Skeletal muscle tissue (tissue), 4 donors: Measurements from ENCODE around the gene STK11. TPM values are rescaled to one million over a fixed set of nuclear protein-coding genes. Genes with fewer than 3 reads are reported as not detected.

ENCODE experiments used
- H3K27ac ChIP-seq: one replicate; pipeline ENCODE4 v1.7.0; 2013; ENCODE audit warnings: mild to moderate bottlenecking, low read depth, low read length, inconsistent platforms
- H3K27me3 ChIP-seq, 3 donors: one replicate each; pipeline ENCODE4 v1.7.0; 2013; ENCODE audit warnings: low read length in 3 of 3; ENCODE audit not compliant: control insufficient read depth in 3 of 3, insufficient read depth in 3 of 3
- H3K36me3 ChIP-seq, 3 donors: one replicate each; pipeline ENCODE4 v1.7.0; 2013; ENCODE audit warnings: low read length in 3 of 3; ENCODE audit not compliant: control insufficient read depth in 3 of 3, insufficient read depth in 3 of 3
- H3K4me1 ChIP-seq, 3 donors: one replicate each; pipeline ENCODE4 v1.7.0; 2013; ENCODE audit warnings: low read length in 3 of 3, mild to moderate bottlenecking in 3 of 3; ENCODE audit not compliant: control insufficient read depth in 3 of 3, insufficient read depth in 3 of 3
- H3K4me3 ChIP-seq, 3 donors: one replicate each; pipeline ENCODE4 v1.7.0; 2013; ENCODE audit warnings: low read length in 3 of 3
- H3K9ac ChIP-seq, 3 donors: one replicate each; pipeline ENCODE4 v1.7.0; 2013; ENCODE audit warnings: low read length in 3 of 3, mild to moderate bottlenecking in 3 of 3, moderate library complexity in 2 of 3, low read depth in 1 of 3
- H3K9me3 ChIP-seq, 3 donors: one replicate each; pipeline ENCODE4 v1.7.0; 2013; ENCODE audit warnings: low read length in 3 of 3; ENCODE audit not compliant: control insufficient read depth in 3 of 3
- total RNA-seq: library from RNA; depleted of rRNA; stranded (reverse); fragments of >200 nt; gene quantifications from one replicate; pipeline ENCODE4 v1.2.3, GENCODE V29; 2014
- donor health status: Osteomylitis.

STK11 gene
- total RNA-seq, 1 donor from 2014 or later: 51.7 TPM

DNA sequence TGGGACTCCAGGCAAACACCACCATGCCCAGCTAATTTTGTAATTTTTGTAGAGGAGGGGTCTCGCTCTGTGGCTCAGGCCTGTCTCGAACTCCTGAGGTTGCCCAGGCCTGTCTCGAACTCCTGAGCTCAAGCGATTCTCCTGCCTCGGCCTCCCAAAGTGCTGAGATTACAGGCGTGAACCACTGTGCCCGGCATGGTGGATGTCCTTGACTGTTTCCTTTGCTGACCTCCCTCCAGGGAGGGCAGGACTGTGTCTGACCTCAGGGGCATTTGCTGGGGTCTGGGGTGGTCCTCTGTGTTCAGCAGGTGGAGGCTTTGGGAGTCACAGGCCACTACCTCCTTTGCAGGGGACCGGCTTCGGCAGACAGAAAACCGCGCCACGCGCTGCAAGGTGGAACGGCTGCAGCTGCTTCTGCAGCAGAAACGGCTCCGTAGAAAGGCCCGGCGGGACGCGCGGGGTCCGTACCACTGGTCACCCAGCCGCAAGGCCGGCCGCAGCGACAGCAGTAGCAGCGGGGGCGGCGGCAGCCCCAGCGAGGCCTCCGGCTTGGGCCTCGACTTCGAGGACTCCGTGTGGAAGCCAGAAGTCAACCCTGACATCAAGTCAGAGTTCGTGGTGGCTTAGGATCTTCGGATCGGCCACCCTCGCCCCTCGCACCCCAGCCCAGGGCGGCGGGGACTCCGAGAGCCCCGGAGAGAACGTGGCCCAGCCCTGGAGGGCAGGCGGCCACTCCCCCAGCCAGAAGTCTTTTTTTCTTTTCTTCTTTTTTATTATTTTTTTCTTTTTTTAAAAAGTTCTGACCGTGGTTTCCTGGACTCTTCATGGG lies 51.3 kb downstream of the STK11 start:
- Histone ChIP-seq H3K36me3 (peaks cover 26 to 36% (median 32%) of the 10 kb centered on the region in 3 donors), H3K4me3 (no peak overlapping the region), H3K4me1 (peaks cover 55 to 71% (median 69%) of the 10 kb centered on the region in 3 donors), H3K9ac (peak overlapping the region in 1 of 3 donors; percentile 33), H3K27ac (peak overlapping the region; percentile 36), H3K27me3 (no peaks in the 10 kb centered on the region), H3K9me3 (no peaks in the 10 kb centered on the region)

DNA sequence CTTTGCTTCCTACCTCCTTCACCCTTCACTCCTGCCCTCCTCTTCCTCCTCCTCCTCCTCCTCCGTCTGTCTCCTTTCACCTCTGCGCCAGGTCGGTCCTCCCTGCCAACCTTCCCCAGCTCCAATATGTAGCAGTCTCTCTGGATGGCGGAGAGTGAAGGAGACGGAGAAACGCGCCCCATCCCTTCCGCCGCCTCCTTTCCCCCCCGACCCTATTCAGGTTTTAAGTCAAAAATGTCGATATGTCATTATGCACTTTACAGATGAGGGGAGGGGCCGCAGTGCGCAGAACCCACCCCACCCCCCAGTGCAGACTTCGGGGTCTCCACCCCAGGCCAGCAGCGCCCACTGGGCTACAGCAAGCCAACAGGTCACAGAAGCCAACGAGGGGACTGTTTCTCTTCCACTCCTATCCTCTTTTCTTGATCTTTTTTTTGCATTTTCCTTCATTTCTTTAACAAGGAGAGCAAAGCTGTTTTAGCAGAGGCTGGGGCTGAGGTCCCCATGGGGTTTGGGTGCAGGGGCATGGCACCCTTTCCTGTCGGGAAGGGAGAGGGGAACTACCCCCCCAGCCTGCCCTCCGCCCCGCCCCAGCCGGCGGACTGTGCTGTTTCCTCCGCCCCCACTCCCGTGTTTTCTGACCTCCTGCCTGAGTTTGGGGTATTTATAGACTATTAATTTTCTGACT lies 52.0 kb downstream of the STK11 start:
- Histone ChIP-seq H3K27ac (peak overlapping the region; percentile 89), H3K4me1 (peaks cover 61 to 72% (median 70%) of the 10 kb centered on the region in 3 donors), H3K27me3 (no peaks in the 10 kb centered on the region), H3K9me3 (no peaks in the 10 kb centered on the region), H3K4me3 (no peak overlapping the region), H3K9ac (no peak overlapping the region), H3K36me3 (peaks cover 26 to 34% (median 32%) of the 10 kb centered on the region in 3 donors)

DNA sequence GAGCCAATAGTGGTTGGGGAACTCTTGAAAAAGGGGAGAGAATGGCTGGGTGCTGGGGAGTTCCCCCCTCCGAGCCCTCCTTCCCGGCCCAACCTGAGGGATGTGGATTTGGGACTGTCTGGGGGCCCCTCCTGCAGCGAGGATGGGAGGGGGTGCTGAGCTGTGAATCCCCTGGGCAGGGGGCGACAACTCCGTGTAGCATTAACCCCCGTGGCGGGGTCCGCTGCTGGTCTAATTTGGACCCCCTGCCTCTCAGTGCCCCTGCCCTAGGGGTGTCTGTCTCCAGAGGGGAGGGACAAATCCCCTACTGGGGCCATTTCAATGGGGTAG lies 52.5 kb downstream of the STK11 start:
- peaks cover 26 to 34% (median 32%) of the 10 kb centered on the region in 3 donors for H3K36me3 ChIP-seq
- H3K4me3 ChIP-seq: no peak overlapping the region
- peak overlapping the region; percentile 89 for H3K27ac ChIP-seq
- no peak overlapping the region for H3K9ac ChIP-seq
- H3K4me1 ChIP-seq: peaks cover 63 to 75% (median 71%) of the 10 kb centered on the region in 3 donors
- no peaks in the 10 kb centered on the region for H3K9me3 ChIP-seq
- H3K27me3 ChIP-seq: no peaks in the 10 kb centered on the region

DNA sequence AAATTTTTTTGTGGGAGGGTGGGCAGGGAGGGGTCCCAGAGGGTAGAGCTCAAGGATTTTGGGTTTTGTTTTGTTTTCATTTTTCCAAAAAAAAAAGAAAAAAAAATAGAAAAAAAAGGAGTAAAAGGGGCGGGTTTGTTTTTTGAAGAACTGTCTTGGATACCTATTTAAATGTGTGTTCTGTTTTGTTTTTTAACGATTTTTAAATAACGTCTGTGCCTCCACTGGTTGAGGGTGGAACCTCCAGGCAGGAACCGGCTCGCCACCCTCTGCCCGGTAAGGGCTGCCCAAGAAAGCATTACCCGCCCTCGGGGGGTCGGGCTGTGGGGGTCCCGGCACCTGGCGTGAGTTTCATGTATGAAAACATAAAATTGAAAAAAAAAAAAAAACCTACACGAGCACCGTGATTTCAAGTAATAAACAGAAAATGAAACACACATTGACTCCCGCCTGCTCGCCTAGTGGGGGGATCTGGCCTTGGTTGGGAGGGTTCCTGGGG lies 53.2 kb downstream of the STK11 start:
- Histone ChIP-seq H3K9me3 (no peaks in the 10 kb centered on the region), H3K36me3 (peaks cover 26 to 34% (median 30%) of the 10 kb centered on the region in 3 donors), H3K4me3 (no peak overlapping the region), H3K4me1 (peaks cover 59 to 70% (median 66%) of the 10 kb centered on the region in 3 donors), H3K27me3 (no peaks in the 10 kb centered on the region), H3K9ac (peak overlapping the region in 1 of 3 donors; percentile 58), H3K27ac (peak overlapping the region; percentile 89)

DNA sequence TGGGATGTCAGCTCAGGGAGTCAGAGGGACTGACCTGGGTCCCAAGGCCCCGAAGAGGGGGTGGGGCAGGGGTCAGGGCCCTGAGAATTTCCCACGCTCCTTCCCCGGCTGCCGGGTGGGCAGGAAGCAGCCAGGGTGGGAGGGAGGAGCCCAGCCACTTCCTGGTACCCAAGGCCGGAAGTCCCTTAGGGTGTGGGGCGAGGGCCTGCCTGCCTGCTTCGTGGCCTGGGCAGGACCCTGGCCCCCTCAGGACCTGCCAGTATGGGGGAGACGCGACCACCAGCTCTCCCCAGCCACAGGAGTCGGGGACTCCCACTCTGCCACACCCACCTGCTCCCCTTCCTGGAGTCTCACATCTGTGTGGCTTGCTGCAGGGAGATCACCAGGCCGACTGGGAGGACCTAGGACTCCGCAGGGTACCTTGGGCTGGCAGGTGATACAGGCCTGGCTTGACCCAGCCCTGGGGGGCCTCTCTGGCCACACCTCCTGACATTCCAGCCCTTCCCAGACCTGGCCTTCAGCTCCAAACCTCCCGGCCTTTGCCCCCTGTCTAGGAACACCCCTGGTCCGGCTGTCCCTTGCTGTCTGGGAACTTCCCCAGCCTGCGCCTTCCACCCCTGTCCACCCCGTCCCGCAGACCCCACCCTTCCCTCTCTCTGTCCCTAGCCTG lies 53.8 kb downstream of the STK11 start:
- Histone ChIP-seq H3K4me1 (peaks cover 54 to 65% (median 60%) of the 10 kb centered on the region in 3 donors), H3K9ac (peak overlapping the region; percentile 2 to 58 (median 57)), H3K27me3 (no peaks in the 10 kb centered on the region)

DNA sequence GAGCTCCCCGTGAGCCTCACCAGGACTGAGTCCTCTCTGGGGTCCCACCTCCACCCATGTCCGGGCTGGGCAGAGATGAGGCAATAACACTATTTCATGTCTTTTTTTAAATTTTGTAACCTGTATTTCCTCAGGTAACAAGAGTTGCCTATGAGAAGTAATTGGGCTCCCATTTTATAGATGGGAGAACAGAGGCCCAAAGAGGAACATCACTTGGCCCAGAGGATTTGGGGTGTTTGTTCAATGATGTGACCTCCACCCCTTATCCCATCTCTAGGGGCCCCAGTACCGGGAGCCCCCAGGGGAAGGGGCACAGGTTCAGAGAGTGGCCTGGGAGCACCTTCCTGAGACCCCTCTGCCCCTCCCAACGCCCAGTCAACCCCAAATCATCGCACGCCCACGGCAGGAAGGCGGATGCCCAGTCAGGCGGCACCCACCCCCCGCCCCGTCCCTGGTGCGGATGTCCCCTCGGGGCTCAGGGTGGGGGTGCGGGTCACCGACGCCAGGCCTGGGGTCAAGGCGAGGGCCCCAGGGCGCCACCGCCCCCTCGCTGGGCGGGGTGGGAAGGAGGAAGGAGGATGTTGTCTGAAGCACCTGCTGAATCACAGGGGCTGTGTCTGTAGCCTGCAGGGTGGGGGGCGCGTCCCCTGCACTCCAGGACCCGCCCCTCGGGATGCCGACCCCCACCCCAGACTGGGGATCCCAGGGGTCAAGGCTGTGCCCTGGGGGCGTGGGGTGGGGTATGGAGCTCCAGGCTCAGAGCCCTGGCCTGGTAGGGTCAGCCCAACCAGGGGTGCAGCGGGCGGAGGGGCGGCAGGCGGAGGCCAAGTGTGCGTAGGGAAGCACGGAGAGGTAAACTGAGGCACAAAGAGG lies 54.5 kb downstream of the STK11 start:
- Histone ChIP-seq H3K27me3 (no peaks in the 10 kb centered on the region), H3K27ac (peak overlapping the region; percentile 89), H3K9me3 (no peaks in the 10 kb centered on the region), H3K4me3 (peak overlapping the region; percentile 7 to 51 (median 49)), H3K9ac (peak overlapping the region in 2 of 3 donors; percentile 57 to 58), H3K4me1 (peaks cover 47 to 65% (median 55%) of the 10 kb centered on the region in 3 donors), H3K36me3 (peaks cover 18 to 23% (median 18%) of the 10 kb centered on the region in 3 donors)

More for the DNA sequence above, 53.8 kb downstream of the STK11 start:
- H3K36me3 ChIP-seq: peaks cover 26 to 31% (median 26%) of the 10 kb centered on the region in 3 donors
- H3K4me3 ChIP-seq: peak overlapping the region; percentile 7 to 43 (median 41)
- H3K9me3 ChIP-seq: no peaks in the 10 kb centered on the region
- H3K27ac ChIP-seq: peak overlapping the region; percentile 89

DNA sequence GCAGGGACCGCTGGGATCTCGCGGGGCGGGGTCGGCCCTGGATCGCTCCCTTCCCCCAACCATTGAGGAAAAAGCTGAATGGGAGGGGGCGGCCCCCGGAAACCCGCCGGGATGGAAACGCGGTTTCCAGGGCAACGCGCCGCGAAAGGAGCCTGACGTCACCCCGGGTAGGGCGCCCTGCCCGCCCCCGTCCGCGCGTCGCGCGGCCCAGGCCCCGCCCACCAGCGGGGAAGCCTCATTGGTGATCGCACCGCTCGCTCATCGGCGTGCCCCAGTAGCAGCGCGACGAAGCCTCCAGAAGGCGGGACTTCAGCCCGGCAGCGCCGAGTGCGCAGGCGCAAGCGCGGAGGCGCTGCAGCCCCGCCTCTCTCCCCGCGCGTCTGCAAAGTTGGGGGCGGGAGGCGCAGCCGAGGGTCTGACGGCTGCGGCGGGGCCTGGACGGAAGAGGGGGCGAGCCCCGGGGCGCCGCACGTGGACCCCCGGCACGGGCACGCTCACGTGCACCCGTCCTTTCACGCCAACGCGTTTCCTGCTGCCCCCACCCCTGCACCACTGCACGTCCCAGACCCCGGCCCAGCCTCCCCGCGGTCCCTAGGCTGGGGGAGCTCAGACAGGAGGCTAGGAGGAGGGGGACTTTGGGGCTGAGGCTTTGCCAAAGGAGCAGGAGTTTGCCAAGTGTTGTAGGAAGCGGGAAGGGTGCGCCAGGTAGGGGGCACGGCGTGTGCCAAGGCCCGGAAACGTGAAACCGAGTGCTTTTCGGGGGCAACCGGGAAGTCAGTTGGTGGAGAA lies 55.4 kb downstream of the STK11 start:
- H3K9me3 ChIP-seq: no peaks in the 10 kb centered on the region
- H3K4me1 ChIP-seq: peaks cover 47 to 64% (median 53%) of the 10 kb centered on the region in 3 donors
- H3K4me3 ChIP-seq: peak overlapping the region; percentile 71 to 83 (median 78)

DNA sequence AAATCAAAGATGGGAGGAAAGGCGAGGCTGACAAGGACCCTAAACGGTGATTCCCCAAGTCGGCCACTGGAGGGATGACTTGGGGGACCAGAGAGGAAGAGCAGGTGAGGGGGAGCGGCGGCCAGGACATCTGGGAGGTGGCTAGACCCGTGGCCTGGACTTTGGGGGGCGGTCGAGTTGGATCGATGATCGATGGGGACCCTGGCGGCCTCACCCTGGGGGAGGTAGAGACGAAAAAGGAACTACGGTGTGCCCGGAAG lies 55.9 kb downstream of the STK11 start:
- peaks cover 7 to 11% (median 8%) of the 10 kb centered on the region in 3 donors for H3K36me3 ChIP-seq
- H3K9me3 ChIP-seq: no peaks in the 10 kb centered on the region
- H3K4me1 ChIP-seq: peaks cover 50 to 66% (median 56%) of the 10 kb centered on the region in 3 donors
- H3K4me3 ChIP-seq: peak overlapping the region; percentile 71 to 83 (median 78)
- H3K9ac ChIP-seq: peak overlapping the region; percentile 80 to 86 (median 83)
- H3K27me3 ChIP-seq: no peaks in the 10 kb centered on the region
- H3K27ac ChIP-seq: peak overlapping the region; percentile 89

More for the DNA sequence above, 55.4 kb downstream of the STK11 start:
- H3K9ac ChIP-seq: peak overlapping the region; percentile 80 to 86 (median 83)
- no peaks in the 10 kb centered on the region for H3K27me3 ChIP-seq
- H3K36me3 ChIP-seq: peaks cover 10 to 14% (median 10%) of the 10 kb centered on the region in 3 donors
- peak overlapping the region; percentile 89 for H3K27ac ChIP-seq
